ENCODE results near the gene FIGNL2. TPM values are rescaled to one million over a fixed set of nuclear protein-coding genes. Genes with fewer than 3 reads are reported as not detected.

The FIGNL2 gene
- total RNA-seq, 2 donors from 2014 or later = 0.33 to 0.52 TPM

DNA sequence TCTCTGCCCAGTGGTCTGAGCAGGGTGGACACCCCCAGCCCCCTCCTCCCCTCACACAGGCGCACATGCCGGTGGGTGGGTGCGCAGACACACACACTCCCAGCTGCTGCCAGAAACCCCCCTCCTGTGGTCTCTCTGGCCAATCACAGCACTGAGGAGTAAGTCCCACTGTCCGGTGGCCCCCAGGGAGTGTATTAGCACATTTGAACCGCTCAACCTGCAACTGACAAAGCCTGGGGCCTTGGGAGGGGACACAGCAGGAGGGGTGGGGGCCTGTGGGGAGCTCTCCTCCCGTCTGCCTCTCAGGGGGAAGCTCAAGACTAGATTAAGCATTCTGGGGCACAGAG is 11.7 kb downstream of the FIGNL2 start:
- DNase-seq (no peak), ATAC-seq (no peak)
- Histone ChIP-seq H3K4me3 (no peak overlapping the region), H3K27me3 (no peaks in the 10 kb centered on the region), H3K27ac (no peak overlapping the region), H3K4me1 (no peaks in the 10 kb centered on the region), H3K36me3 (replicated peaks in 1 of 2; ENCODE audit: insufficient read depth in 1 of 2, low read depth in 2 of 2) (no peaks in the 10 kb centered on the region), H3K9me3 (no peaks in the 10 kb centered on the region)
- no peak for TF ChIP-seq CTCF (IDR thresholded peaks at IDR 0.05)
- TF ChIP-seq POLR2A (IDR thresholded peaks at IDR 0.05) = no peak
- WGBS, 2 donors = 68 to 78% methylated on average over 3 to 6 of the region's 6 CpGs
- intact Hi-C loops (cut with DNase I) = no loop called here

GRCh38 chr12:51836041-51836826 is 12.3 kb downstream of the FIGNL2 start:
- peak; percentile 24 for ATAC-seq
- no peak overlapping the region for H3K4me3 ChIP-seq
- no peak for TF ChIP-seq POLR2A (IDR thresholded peaks at IDR 0.05)
- TF ChIP-seq CTCF (IDR thresholded peaks at IDR 0.05) = no peak
- no peaks in the 10 kb centered on the region for H3K27me3 ChIP-seq
- H3K9me3 ChIP-seq = no peaks in the 10 kb centered on the region
- no peaks in the 10 kb centered on the region for H3K4me1 ChIP-seq
- 67 to 70% methylated on average over 11 to 13 of the region's 13 CpGs for WGBS, 2 donors
- H3K27ac ChIP-seq = no peak overlapping the region
- H3K36me3 ChIP-seq (replicated peaks in 1 of 2; ENCODE audit: insufficient read depth in 1 of 2, low read depth in 2 of 2) = no peaks in the 10 kb centered on the region
- DNase-seq = no peak
- intact Hi-C loops (cut with DNase I) = no loop called here

- DNase-seq = no peak
- H3K27me3 ChIP-seq = peaks cover 0 to 3% of the 10 kb centered on the region in 2 donors
Observed at GRCh38 chr12:51834411-51834810, 14.1 kb downstream of the FIGNL2 start.

GRCh38 chr12:51833448-51834227 is 14.9 kb downstream of the FIGNL2 start:
- ATAC-seq (no peak), DNase-seq (no peak)
- no peak overlapping the region for H3K27ac ChIP-seq
- TF ChIP-seq POLR2A (IDR thresholded peaks at IDR 0.05) (no peak), CTCF (IDR thresholded peaks at IDR 0.05) (no peak)
- intact Hi-C loops (cut with DNase I) = no loop called here
- WGBS, 2 donors = 62 to 65% methylated on average over 12 of the region's 12 CpGs
- no peak overlapping the region for H3K4me3 ChIP-seq
- H3K27me3 ChIP-seq = peaks cover 0 to 3% of the 10 kb centered on the region in 2 donors
- H3K36me3 ChIP-seq (replicated peaks in 1 of 2; ENCODE audit: insufficient read depth in 1 of 2, low read depth in 2 of 2) = no peaks in the 10 kb centered on the region
- no peaks in the 10 kb centered on the region for H3K9me3 ChIP-seq
- H3K4me1 ChIP-seq = no peaks in the 10 kb centered on the region

More at GRCh38 chr12:51834411-51834810, 14.1 kb downstream of the FIGNL2 start:
- no peaks in the 10 kb centered on the region for H3K4me1 ChIP-seq
- WGBS, 2 donors = 71 to 96% methylated on average over 3 to 10 of the region's 11 CpGs
- no peak for ATAC-seq
- H3K9me3 ChIP-seq = no peaks in the 10 kb centered on the region
- no peak overlapping the region for H3K27ac ChIP-seq
- H3K4me3 ChIP-seq = no peak overlapping the region
- intact Hi-C loops (cut with DNase I) = no loop called here
- TF ChIP-seq POLR2A (IDR thresholded peaks at IDR 0.05) (no peak), CTCF (IDR thresholded peaks at IDR 0.05) (no peak)
- H3K36me3 ChIP-seq (replicated peaks in 1 of 2; ENCODE audit: insufficient read depth in 1 of 2, low read depth in 2 of 2) = no peaks in the 10 kb centered on the region

Data from body of pancreas (tissue), 4 donors.